Lower leg skin (tissue), 3 donors: ENCODE measurements around the gene MYO1B.

Experiments used
- POLR2A ChIP-seq, 2 donors: fragments of 450-650 bp; IDR thresholded peaks; one replicate each; pipeline ENCODE4 v1.6.1; 2016 to 2017; ENCODE audit warnings: antibody characterized with exemption in 2 of 2, mild to moderate bottlenecking in 1 of 2, moderate library complexity in 1 of 2
- TF ChIP-seq, protein P1 (sequence below), 3 donors: fragments of 450-650 bp; IDR thresholded peaks; one replicate each; pipeline ENCODE4 v1.5.1; 2016; ENCODE audit warnings: antibody characterized with exemption in 3 of 3, mild to moderate bottlenecking in 3 of 3, moderate library complexity in 2 of 3

DNA sequence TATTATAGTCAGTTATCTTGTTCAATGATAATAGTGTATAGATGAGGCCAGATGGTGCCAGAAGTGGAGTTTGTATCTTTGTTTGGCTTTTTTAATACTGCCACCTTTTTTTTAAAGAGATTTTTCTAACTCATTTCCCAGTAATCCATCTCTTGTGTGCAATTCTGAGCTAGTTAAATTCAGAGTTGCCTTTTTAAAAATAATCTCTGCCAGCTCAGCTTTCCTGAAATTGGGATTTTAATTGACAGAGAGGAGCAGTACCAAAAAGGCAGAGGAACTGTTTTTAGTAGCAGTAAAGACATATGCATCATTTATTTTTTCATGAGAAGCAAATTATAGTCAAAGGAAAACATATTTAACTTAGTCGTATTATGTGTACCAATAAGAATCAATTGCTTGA lies 185.3 kb downstream of the MYO1B start:
- TF ChIP-seq, protein P1, sequence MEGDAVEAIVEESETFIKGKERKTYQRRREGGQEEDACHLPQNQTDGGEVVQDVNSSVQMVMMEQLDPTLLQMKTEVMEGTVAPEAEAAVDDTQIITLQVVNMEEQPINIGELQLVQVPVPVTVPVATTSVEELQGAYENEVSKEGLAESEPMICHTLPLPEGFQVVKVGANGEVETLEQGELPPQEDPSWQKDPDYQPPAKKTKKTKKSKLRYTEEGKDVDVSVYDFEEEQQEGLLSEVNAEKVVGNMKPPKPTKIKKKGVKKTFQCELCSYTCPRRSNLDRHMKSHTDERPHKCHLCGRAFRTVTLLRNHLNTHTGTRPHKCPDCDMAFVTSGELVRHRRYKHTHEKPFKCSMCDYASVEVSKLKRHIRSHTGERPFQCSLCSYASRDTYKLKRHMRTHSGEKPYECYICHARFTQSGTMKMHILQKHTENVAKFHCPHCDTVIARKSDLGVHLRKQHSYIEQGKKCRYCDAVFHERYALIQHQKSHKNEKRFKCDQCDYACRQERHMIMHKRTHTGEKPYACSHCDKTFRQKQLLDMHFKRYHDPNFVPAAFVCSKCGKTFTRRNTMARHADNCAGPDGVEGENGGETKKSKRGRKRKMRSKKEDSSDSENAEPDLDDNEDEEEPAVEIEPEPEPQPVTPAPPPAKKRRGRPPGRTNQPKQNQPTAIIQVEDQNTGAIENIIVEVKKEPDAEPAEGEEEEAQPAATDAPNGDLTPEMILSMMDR (IDR thresholded peaks at IDR 0.05) = no peak
- no peak for TF ChIP-seq POLR2A (IDR thresholded peaks at IDR 0.05)
